Inflammatory macrophage treated with lipopolysaccharide for 4 hours (primary cell): Measurements from ENCODE around the gene ADM5.

Experiments used
- DNase-seq: peaks from one replicate; pipeline ENCODE4 v3.0.0-alpha.2; 2020

The ADM5 gene, protein sequence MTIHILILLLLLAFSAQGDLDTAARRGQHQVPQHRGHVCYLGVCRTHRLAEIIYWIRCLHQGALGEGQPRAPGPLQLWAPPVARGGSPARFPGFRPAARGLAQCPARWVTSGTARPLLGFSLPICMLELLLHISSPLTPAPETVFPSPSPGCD

GRCh38 chr19:49689133-49690078 is at the start of gene ADM5:
ADM5 (plus strand) TSS chr19:49689594; CDS start chr19:49689838, 244 bp downstream.
- no peak for DNase-seq

DNA sequence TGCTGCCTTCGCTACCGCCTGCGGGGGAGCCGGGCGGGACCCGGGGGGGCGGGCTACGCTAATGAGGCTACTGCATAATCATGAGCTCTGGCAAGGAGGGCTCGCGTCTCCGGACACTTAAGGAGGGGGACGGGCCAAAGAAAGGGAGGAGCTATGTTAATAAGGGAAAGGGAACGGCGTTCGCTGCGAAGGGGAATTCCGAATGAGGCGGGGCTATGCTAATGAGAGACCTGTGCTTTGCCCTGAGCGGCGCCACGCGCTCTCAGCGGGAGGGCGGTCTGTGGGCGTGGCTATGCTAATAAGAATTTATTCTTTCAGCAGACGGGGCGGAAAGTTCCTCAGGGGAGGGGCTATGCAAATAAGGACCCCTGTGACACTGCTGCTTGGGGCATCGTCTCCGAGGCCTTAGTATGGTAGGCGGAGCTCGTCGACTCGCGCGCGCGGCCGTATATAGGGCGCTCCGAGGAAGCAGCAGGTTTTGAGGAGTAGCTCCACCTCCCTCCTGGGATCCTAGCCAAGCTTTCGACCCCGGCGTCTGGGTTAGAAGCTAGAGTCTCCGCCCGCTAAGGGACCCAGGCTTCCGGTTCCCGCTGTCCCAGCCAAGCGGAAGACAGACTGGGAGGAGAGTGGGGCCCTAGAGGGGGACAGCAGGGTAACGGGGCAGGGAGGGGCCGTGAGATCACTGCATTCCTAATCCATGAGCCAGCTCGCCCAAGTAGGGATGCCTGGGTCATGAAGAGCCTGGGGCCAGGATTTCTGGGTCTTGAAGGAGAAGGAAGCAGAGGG is 49.1 kb upstream of the ADM5 start, which contains the start of gene RRAS:
RRAS (minus strand) TSS at position 31 of the 786 bp plus-strand sequence. CDS start 45 bp downstream, outside the sequence.
- DNase-seq = peak; percentile 100

GRCh38 chr19:49641688-49642491 is 47.5 kb upstream of the ADM5 start, which contains the start of gene SCAF1:
SCAF1 (plus strand) TSS chr19:49642209; CDS start chr19:49645027, 2,818 bp downstream.
- DNase-seq = peak; percentile 100

GRCh38 chr19:49642492-49643035 is 46.8 kb upstream of the ADM5 start:
- DNase-seq = peak; percentile 8

GRCh38 chr19:49643466-49643865 is 45.9 kb upstream of the ADM5 start:
- DNase-seq = no peak

GRCh38 chr19:49645592-49645991 is 43.8 kb upstream of the ADM5 start:
- no peak for DNase-seq

DNA sequence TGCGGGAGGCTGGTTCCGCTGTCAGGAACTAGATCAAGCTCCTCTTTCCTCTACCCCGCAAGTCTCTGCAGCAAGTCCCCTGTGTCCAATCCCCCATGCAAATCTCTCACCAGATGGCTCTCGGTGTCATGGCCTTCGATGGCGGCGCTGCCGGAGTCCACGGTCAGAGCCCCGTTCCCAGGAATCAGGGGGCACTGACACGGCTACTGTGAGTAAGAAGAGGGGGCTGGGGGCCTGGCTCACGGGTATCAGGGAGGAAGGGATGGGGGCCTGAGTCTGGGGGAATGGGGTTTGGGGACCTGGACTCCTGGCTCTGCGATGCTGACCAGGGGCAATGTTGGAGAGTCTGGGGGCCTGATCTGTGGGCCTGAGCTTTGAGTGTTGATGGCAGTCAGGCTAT is 43.4 kb upstream of the ADM5 start:
- DNase-seq = no peak

DNA sequence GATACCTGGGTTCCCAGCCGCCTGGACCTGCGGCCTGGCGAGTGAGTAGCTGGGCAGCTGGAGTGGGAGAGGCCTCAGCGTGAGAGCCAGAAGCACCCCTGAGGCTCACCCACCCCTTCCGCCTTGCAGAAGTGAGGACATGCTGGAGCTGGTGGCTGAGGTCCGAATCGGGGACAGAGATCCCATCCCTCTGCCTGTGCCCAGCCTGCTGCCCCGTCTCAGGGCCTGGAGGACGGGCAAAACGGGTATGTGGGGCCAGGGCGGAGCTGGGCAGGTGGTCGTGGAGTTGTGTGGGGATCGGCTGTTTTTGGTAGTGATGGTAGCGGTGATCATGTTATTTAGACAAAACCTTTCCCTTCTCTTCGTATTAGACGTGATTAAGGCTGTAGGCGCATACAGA is 42.8 kb upstream of the ADM5 start:
- DNase-seq = no peak

GRCh38 chr19:49651029-49651819 is 38.2 kb upstream of the ADM5 start:
- DNase-seq = no peak

- no peak for DNase-seq
Observed at GRCh38 chr19:49651820-49652550, 37.4 kb upstream of the ADM5 start.

- no peak for DNase-seq
Observed at GRCh38 chr19:49652551-49653465, 36.6 kb upstream of the ADM5 start.

DNA sequence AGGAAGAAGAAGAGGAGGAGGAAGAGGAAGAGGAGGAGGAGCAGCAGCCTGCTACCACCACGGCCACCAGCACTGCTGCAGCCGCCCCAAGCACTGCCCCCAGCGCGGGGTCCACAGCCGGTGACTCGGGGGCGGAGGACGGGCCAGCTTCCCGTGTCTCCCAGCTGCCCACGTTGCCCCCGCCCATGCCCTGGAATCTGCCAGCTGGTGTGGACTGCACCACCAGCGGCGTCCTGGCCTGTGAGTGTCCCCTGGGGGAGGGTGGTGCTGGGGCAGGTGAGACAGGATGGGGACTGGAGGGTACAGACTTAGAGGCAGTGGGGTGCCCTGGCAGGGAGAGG is 36.0 kb upstream of the ADM5 start:
- DNase-seq = no peak

GRCh38 chr19:49654581-49654980 is 34.8 kb upstream of the ADM5 start:
- no peak for DNase-seq

- DNase-seq = no peak
Observed at GRCh38 chr19:49655570-49656455, 33.6 kb upstream of the ADM5 start.

DNA sequence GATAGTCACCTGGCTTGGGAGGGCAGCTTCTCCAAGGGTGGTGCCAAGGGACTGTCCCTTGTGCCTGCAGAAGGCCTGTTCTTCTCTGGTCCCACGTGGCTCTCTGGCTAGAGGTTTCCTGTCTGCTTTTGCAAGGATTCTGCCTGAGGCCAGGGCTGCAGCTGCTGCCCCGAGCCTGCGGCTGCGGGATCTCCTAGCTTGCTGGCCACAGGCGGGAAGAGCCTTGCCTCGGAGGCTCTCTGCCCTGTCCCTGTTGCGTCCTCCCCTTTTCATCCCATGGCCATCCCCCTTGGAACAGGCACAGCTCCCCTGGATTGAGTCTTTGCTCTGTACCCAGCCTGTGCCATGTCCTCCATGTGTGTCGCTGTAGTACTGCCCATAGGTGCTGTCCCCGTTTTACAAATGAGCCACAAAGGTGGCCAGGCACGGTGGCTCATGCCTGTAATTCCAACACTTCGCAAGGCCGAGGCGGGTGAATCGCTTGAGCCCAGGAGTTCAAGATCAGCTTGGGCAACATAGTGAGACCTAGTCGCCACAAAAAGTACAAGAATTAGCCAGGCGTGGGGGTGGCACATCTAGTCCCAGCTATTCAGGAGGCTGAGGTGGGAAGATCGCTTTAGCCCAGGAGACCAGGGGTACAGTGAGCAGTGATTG is 32.8 kb upstream of the ADM5 start:
- DNase-seq = no peak

DNA sequence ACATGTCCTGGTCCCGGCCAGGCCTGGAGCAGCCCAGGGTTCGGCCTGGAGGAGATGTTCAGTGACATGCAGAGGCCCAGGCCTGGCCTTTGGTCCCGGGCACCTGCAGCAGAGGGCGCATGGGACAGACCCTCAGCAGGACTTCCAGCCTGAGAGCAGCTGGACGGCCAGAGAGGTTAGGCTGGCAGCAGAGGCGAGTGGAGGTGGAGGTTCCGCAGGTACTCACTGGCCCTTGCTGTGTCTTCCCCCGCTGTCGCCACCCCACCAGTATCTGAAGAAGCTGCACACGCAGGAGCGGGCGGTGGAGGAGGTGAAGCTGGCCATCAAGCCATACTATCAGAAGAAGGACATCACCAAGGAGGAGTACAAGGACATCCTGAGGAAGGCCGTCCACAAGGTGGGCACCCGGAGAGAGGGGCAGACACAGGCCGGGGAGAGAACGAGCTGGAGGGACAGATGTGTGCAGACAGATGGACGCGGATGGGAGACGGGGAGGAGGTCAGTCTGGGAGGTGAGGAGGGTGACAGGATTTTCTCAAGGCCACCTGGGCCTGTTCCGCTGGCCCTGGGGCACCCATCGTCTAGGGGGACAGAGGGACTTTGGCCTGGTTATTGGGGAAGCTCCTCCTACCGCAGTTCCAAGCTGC is 31.8 kb upstream of the ADM5 start:
- no peak for DNase-seq

DNA sequence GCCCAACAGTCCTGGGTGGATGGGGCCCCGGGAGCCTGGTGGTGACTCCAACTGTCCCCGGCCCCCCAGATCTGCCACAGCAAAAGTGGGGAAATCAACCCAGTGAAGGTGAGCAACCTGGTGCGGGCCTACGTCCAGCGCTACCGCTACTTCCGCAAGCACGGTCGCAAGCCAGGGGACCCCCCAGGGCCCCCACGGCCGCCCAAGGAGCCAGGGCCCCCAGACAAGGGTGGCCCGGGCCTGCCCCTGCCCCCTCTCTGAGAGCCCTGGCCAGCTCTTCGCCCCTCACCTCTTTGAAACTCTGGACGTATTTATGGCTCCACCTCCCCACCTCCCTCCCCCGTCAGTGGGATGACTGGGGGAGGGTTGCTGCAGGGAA is 31.3 kb upstream of the ADM5 start:
- no peak for DNase-seq
